Stomach (tissue), 9 donors: Measurements from ENCODE around the gene GM2A. TPM values are rescaled to one million over a fixed set of nuclear protein-coding genes. Genes with fewer than 3 reads are reported as not detected.
A peak's percentile ranks its signal among the peaks of the same experiment; 100 is the strongest.

Experiments used
- DNase-seq, 2 donors: peaks; one replicate each; pipeline versions ENCODE4 v3.0.0 to v3.0.0-alpha.2; 2013 to 2019
- H3K27ac ChIP-seq, 5 donors: fragments of 200-600 bp in 4 of 5; sonication (generic) in 4 of 5; one replicate each; pipeline ENCODE4 v1.5.1; 2013 to 2019; ENCODE audit warnings: mild to moderate bottlenecking in 1 of 5, moderate library complexity in 1 of 5
- H3K27me3 ChIP-seq, 3 donors: fragments of 200-600 bp; sonication (generic); one replicate each; pipeline ENCODE4 v1.5.1; 2017 to 2019; ENCODE audit warnings: mixed run types in 1 of 3
- H3K36me3 ChIP-seq, 4 donors: fragments of 200-600 bp; sonication (generic); 1 replicate in 3 of 4; 2 replicates in 1 of 4; pipeline ENCODE4 v1.5.1; 2016 to 2019
- H3K4me1 ChIP-seq, 4 donors: fragments of 200-600 bp; sonication (generic); one replicate each; pipeline ENCODE4 v1.5.1; 2016 to 2019
- H3K4me3 ChIP-seq, 4 donors: fragments of 200-600 bp; sonication (generic) in 3 of 4; one replicate each; pipeline ENCODE4 v1.5.1; 2016 to 2019; ENCODE audit warnings: mild to moderate bottlenecking in 1 of 4
- H3K9me3 ChIP-seq, 4 donors: fragments of 200-600 bp; sonication (generic); one replicate each; pipeline ENCODE4 v1.5.1; 2016 to 2019
- CTCF ChIP-seq, 7 experiments: fragments of 450-650 bp in 4 of 7; fragments of 200-600 bp in 3 of 7; sonication (generic) in 3 of 7; IDR thresholded peaks; one replicate each; pipeline ENCODE4 v1.5.1; 2016 to 2019; ENCODE audit warnings: antibody characterized with exemption in 7 of 7, control low read depth in 2 of 7, mild to moderate bottlenecking in 1 of 7
- EP300 ChIP-seq: sonication (generic); formaldehyde crosslinking; IDR thresholded peaks from one replicate; pipeline ENCODE4 v1.6.1; 2017; ENCODE audit warnings: antibody characterized with exemption
- POLR2A ChIP-seq, 4 donors: fragments of 450-650 bp; IDR thresholded peaks; one replicate each; pipeline ENCODE4 v1.6.1; 2016; ENCODE audit warnings: antibody characterized with exemption in 4 of 4, control low read depth in 2 of 4, mild to moderate bottlenecking in 1 of 4, moderate library complexity in 1 of 4
- POLR2AphosphoS5 ChIP-seq, 3 donors: sonication (generic); formaldehyde crosslinking; IDR thresholded peaks; one replicate each; pipeline ENCODE4 v1.6.1; 2016; ENCODE audit warnings: antibody characterized with exemption in 3 of 3
- WGBS, 5 donors: extraction: QIAGEN DNeasy Blood & Tissue Kit in 3 of 5; methylation state at CpG; one replicate each; pipeline versions ENCODE4 v1.1.5 to v1.1.7; 2013 to 2018; 5-methylcytosine and 5-hydroxymethylcytosine counted together
- intact Hi-C: fragments of 100-400 bp; cut with DNase I; formaldehyde crosslinking; loops from one replicate; pipeline ENCODE4 v1.15.1; 2023; ENCODE audit warnings: low total_unique reads
- polyA plus RNA-seq, 3 donors: library from polyadenylated mRNA; stranded (reverse); fragments of 200-250 nt; gene quantifications; one replicate each; pipeline ENCODE4 v1.2.3, GENCODE V29; 2013
- total RNA-seq, 5 donors: library from RNA; depleted of rRNA; stranded (reverse); fragments of >200 nt; gene quantifications; one replicate each; pipeline versions ENCODE4 v1.1.0 to v1.2.3, GENCODE V29; 2014 to 2016
- donor health status: healthy with polysubstance abuse.
- donor health status: Bipolar disorder and iron deficiency.
- donor health status: healthy.

GM2A gene
- total and polyA plus RNA-seq, 8 donors = 3.2 to 57.2 (median 17.6) TPM

GRCh38 chr5:151219789-151220188 lies 33.2 kb upstream of the GM2A start:
- Histone ChIP-seq H3K9me3 (no peaks in the 10 kb centered on the region), H3K4me3 (no peak overlapping the region), H3K27me3 (no peaks in the 10 kb centered on the region), H3K27ac (peak overlapping the region in 1 of 5 donors; percentile 21), H3K36me3 (peaks cover 0 to 8% (median 3%) of the 10 kb centered on the region in 4 donors), H3K4me1 (peaks cover 31 to 83% (median 62%) of the 10 kb centered on the region in 4 donors)
- intact Hi-C loops = no loop called here
- DNase-seq = no peak
- 76 to 84% (median 78%) methylated on average over 7 of the region's 7 CpGs for WGBS, 5 donors
- no peak for TF ChIP-seq CTCF (IDR thresholded peaks at IDR 0.05)
- no peak for TF ChIP-seq POLR2AphosphoS5 (IDR thresholded peaks at IDR 0.05)
- TF ChIP-seq POLR2A (IDR thresholded peaks at IDR 0.05) = no peak
- TF ChIP-seq EP300 = no peak

- Histone ChIP-seq H3K4me3 (peak overlapping the region; percentile 73 to 95 (median 82)), H3K27me3 (no peaks in the 10 kb centered on the region), H3K27ac (peak overlapping the region in 4 of 5 donors; percentile 80 to 94 (median 90)), H3K9me3 (no peaks in the 10 kb centered on the region), H3K4me1 (peaks cover 25 to 68% (median 51%) of the 10 kb centered on the region in 4 donors), H3K36me3 (no peaks in the 10 kb centered on the region)
- 65 to 77% (median 72%) methylated on average over 3 of the region's 3 CpGs for WGBS, 5 donors
- no peak for DNase-seq
- no peak for TF ChIP-seq CTCF (IDR thresholded peaks at IDR 0.05)
- TF ChIP-seq EP300 = no peak
- no peak for TF ChIP-seq POLR2AphosphoS5 (IDR thresholded peaks at IDR 0.05)
- no peak for TF ChIP-seq POLR2A (IDR thresholded peaks at IDR 0.05)
- intact Hi-C loops = no loop called here
Observed at GRCh38 chr5:151221574-151221973, 31.4 kb upstream of the GM2A start.

GRCh38 chr5:151222054-151222789 lies 30.8 kb upstream of the GM2A start:
- no peak for DNase-seq
- Histone ChIP-seq H3K9me3 (no peaks in the 10 kb centered on the region), H3K4me3 (peak overlapping the region; percentile 73 to 95 (median 82)), H3K4me1 (peaks cover 21 to 66% (median 49%) of the 10 kb centered on the region in 4 donors), H3K27me3 (no peaks in the 10 kb centered on the region), H3K27ac (peak overlapping the region in 4 of 5 donors; percentile 80 to 94 (median 90)), H3K36me3 (no peaks in the 10 kb centered on the region)
- TF ChIP-seq POLR2A (IDR thresholded peaks at IDR 0.05) (no peak), CTCF (IDR thresholded peaks at IDR 0.05) (no peak), POLR2AphosphoS5 (IDR thresholded peaks at IDR 0.05) (no peak), EP300 (no peak)
- intact Hi-C loops = no loop called here
- 61 to 88% (median 85%) methylated on average over 6 of the region's 6 CpGs for WGBS, 5 donors

GRCh38 chr5:151222790-151223446 lies 30.1 kb upstream of the GM2A start:
- peak overlapping the region; percentile 73 to 95 (median 82) for H3K4me3 ChIP-seq
- WGBS, 5 donors = 22 to 37% (median 30%) methylated on average over 4 of the region's 4 CpGs
- TF ChIP-seq CTCF (IDR thresholded peaks at IDR 0.05) (no peak), POLR2AphosphoS5 (IDR thresholded peaks at IDR 0.05) (peak in 1 of 3 donors; percentile 24), EP300 (no peak)
- H3K27me3 ChIP-seq = no peaks in the 10 kb centered on the region
- intact Hi-C loops = no loop called here
- peak overlapping the region; percentile 80 to 94 (median 87) for H3K27ac ChIP-seq
- H3K4me1 ChIP-seq = peaks cover 20 to 63% (median 45%) of the 10 kb centered on the region in 4 donors
- H3K9me3 ChIP-seq = no peaks in the 10 kb centered on the region
- no peaks in the 10 kb centered on the region for H3K36me3 ChIP-seq
- DNase-seq = peak in 1 of 2 donors; percentile 62
